HepG2 (cell line): Measurements from ENCODE around the gene BAIAP2L2. TPM values are rescaled to one million over a fixed set of nuclear protein-coding genes. Genes with fewer than 3 reads are reported as not detected.

Source experiments
- ELF3 ChIP-seq: IDR thresholded peaks from 2 replicates; pipeline ENCODE4 v1.6.1; 2016; ENCODE audit warnings: missing genetic modification reagents, missing compliant biosample characterization
- HNF4A ChIP-seq: sonication (generic); formaldehyde crosslinking; IDR thresholded peaks from 2 replicates; pipeline ENCODE4 v1.4.0; 2020; ENCODE audit warnings: missing genetic modification reagents
- MIXL1 ChIP-seq: IDR thresholded peaks from 2 replicates; pipeline ENCODE4 v1.6.1; 2016
- NR2C2 ChIP-seq: sonication (generic); formaldehyde crosslinking; IDR thresholded peaks from 2 replicates; pipeline ENCODE4 v1.4.0; 2020; ENCODE audit warnings: missing genetic modification reagents, mild to moderate bottlenecking, moderate library complexity, borderline replicate concordance
- RARA ChIP-seq: IDR thresholded peaks from 2 replicates; pipeline ENCODE4 v1.6.1; 2016; ENCODE audit warnings: missing genetic modification reagents, missing compliant biosample characterization
- RNF2 ChIP-seq: fragments of 450-650 bp; conservative IDR thresholded peaks from 2 replicates; pipeline ENCODE4 v1.6.1; 2016; ENCODE audit warnings: low read depth
- TSC22D2 ChIP-seq: sonication (generic); formaldehyde crosslinking; IDR thresholded peaks from 2 replicates; pipeline ENCODE4 v1.5.1; 2020; ENCODE audit warnings: missing genetic modification reagents, mild to moderate bottlenecking, borderline replicate concordance
- ZBTB26 ChIP-seq: IDR thresholded peaks from 2 replicates; pipeline ENCODE4 v1.6.1; 2016; ENCODE audit warnings: missing compliant biosample characterization, missing genetic modification reagents, borderline replicate concordance
- ZFY ChIP-seq: sonication (generic); formaldehyde crosslinking; IDR thresholded peaks from 2 replicates; pipeline ENCODE4 v1.4.0; 2020; ENCODE audit warnings: missing genetic modification reagents
- ZNF318 ChIP-seq: sonication (generic); formaldehyde crosslinking; IDR thresholded peaks from 2 replicates; pipeline ENCODE4 v1.4.0; 2020; ENCODE audit warnings: mild to moderate bottlenecking, missing genetic modification reagents
- ZNF331 ChIP-seq: sonication (generic); formaldehyde crosslinking; IDR thresholded peaks from 2 replicates; pipeline ENCODE4 v1.4.0; 2020; ENCODE audit warnings: missing genetic modification reagents
- ZNF678 ChIP-seq: sonication (generic); formaldehyde crosslinking; IDR thresholded peaks from 2 replicates; pipeline ENCODE4 v1.4.0; 2020; ENCODE audit warnings: mild to moderate bottlenecking, missing genetic modification reagents
- ZNF766 ChIP-seq: sonication (generic); formaldehyde crosslinking; IDR thresholded peaks from 2 replicates; pipeline ENCODE4 v1.5.0; 2020; ENCODE audit warnings: missing genetic modification reagents, borderline replicate concordance
- polyA plus RNA-seq, 8 experiments: library from polyadenylated mRNA; depleted of rRNA in 3 of 8; stranded (reverse) in 7 of 8; unstranded in 1 of 8; fragments of >200 nt; fragmentation: Illumina TruSeq in 4 of 8; extraction: Trizol in 4 of 8; gene quantifications; 2 replicates each; pipeline versions ENCODE4 v1.2.1 to v1.2.3, GENCODE V29; 2011 to 2016; ENCODE audit warnings: low read depth in 4 of 8, missing spikeins in 1 of 8, mixed read lengths in 1 of 8; ENCODE audit not compliant: insufficient read depth in 1 of 8
- total RNA-seq, 5 experiments: library from RNA; depleted of rRNA; stranded (reverse); fragments of >200 nt; fragmentation: Illumina TruSeq; extraction: Trizol; gene quantifications; 2 replicates each; pipeline ENCODE4 v1.2.3, GENCODE V29; 2016; ENCODE audit warnings: low read depth in 1 of 5
- TF ChIP-seq, protein P1 (sequence below), 2 experiments: sonication (generic) in 1 of 2; formaldehyde crosslinking in 1 of 2; IDR thresholded peaks; 2 replicates each; pipeline versions ENCODE4 v1.4.0 to v1.6.1; 2016 to 2020; ENCODE audit warnings: borderline replicate concordance in 1 of 2, low read depth in 1 of 2, mild to moderate bottlenecking in 1 of 2, missing genetic modification reagents in 1 of 2

The BAIAP2L2 gene
- total and polyA plus RNA-seq, 2 of the 13 experiments (the other 11 are each of a cell fraction or from before 2014, with no cell fraction given) = 4.4 to 7.5 TPM

- TF ChIP-seq ZNF318 = 0 out of 2 replicates have a peak, but pooled peaks have one; percentile 25
- no peak for TF ChIP-seq ZNF766 (CRISPR knock-in tag)
- no peak for TF ChIP-seq NR2C2 (CRISPR knock-in tag)
- peak; percentile 39 for TF ChIP-seq RARA (CRISPR knock-in tag)
- peak; percentile 83 for TF ChIP-seq ZFY
- TF ChIP-seq RNF2 = peak; percentile 57; the same call in 1 of the 2 replicates
- no peak for TF ChIP-seq ZNF678 (CRISPR knock-in tag)
- TF ChIP-seq, protein P1, sequence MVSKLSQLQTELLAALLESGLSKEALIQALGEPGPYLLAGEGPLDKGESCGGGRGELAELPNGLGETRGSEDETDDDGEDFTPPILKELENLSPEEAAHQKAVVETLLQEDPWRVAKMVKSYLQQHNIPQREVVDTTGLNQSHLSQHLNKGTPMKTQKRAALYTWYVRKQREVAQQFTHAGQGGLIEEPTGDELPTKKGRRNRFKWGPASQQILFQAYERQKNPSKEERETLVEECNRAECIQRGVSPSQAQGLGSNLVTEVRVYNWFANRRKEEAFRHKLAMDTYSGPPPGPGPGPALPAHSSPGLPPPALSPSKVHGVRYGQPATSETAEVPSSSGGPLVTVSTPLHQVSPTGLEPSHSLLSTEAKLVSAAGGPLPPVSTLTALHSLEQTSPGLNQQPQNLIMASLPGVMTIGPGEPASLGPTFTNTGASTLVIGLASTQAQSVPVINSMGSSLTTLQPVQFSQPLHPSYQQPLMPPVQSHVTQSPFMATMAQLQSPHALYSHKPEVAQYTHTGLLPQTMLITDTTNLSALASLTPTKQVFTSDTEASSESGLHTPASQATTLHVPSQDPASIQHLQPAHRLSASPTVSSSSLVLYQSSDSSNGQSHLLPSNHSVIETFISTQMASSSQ (IDR thresholded peaks at IDR 0.05; ENCODE audit: low read depth) = peak; percentile 87
- TF ChIP-seq, protein P1 (CRISPR knock-in tag; IDR thresholded peaks at IDR 0.05; ENCODE audit: borderline replicate concordance) = peak; percentile 91
- peak; percentile 46; the same call in 1 of the 2 replicates for TF ChIP-seq ZNF331 (CRISPR knock-in tag)
- no peak for TF ChIP-seq TSC22D2 (CRISPR knock-in tag)
- TF ChIP-seq HNF4A (CRISPR knock-in tag) = no peak
- TF ChIP-seq ZBTB26 (CRISPR knock-in tag) = no peak
- TF ChIP-seq ELF3 (CRISPR knock-in tag) = peak; percentile 54
- 0 out of 2 replicates have a peak, but pooled peaks have one; percentile 57 for TF ChIP-seq MIXL1
Measured at GRCh38 chr22:38110008-38110862, at the start of gene BAIAP2L2 (continued).
